Stimulated activated CD8-positive, alpha-beta memory T cell treated with anti-CD3 and anti-CD28 coated beads, Interleukin-15, amount 100 ng/mL, for 1 hour (primary cell): ENCODE data around the gene C18orf63.
"Not testable (repeated sequence)": the region's sequence is repeated elsewhere in the genome, so short reads cannot be mapped to it uniquely, and the experiment has no call there.

Experiments used
- DNase-seq: peaks from one replicate; pipeline ENCODE4 v3.0.0-alpha.2; 2020; ENCODE audit warnings: low read depth

Gene C18orf63

DNA sequence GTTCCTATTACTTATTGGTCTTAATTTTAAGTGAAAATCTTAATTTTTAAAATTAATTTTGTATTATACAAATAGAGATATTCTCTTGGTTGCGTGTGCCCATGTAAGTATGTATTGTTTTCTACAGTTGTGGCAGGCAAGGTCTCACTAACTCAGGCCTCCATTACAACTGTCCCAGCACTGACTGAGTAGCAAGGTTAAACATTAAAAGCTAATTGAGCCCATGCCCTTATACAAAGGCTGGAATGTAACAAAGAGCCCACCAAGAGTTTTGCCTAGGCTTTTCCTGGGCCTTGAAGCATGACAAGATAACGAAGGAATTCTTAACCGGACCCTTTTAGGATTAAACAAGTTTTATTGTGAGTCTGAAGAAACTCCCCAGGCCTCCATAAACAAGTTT, 11.2 kb downstream of the C18orf63 start:
- DNase-seq = not testable (repeated sequence)

DNA sequence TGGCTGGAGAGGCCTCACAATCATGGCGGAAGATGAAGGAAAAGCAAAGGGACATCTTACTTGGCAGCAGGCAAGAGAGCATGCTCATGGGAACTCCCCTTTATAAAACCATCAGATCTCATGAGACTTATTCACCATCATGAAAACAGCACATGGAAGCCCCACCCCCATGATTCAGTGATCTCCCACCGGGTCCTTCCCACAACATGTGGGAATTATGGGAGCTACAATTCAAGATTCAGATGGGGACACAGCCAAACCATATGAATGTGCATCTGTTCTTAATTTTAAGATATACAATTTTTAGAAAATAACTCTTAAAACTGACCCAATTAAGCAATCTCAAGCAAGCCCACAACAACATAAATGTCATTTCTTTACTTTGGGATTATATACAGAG, 12.6 kb downstream of the C18orf63 start:
- no peak for DNase-seq

- DNase-seq = no peak
Measured at GRCh38 chr18:74329688-74330205, 14.1 kb downstream of the C18orf63 start.

DNA sequence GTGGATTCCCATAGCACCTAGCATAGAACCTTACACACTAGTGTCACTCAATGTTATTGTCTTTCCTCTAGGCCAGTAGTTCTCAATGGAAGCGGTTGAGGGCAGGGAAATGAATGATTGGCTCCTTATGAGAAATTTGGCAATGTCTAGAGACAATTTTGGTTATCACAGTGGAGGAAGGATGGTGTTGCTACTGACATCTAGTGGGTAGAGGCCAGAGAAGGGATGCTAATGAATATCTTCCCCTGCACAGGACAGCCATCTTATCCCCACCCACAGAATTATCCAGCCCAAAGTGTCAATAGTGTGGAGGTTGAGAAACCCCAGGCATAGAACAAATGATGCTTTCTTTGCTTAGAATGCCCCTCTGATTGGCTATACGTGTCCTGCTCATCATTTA, 15.8 kb downstream of the C18orf63 start:
- DNase-seq = no peak

DNA sequence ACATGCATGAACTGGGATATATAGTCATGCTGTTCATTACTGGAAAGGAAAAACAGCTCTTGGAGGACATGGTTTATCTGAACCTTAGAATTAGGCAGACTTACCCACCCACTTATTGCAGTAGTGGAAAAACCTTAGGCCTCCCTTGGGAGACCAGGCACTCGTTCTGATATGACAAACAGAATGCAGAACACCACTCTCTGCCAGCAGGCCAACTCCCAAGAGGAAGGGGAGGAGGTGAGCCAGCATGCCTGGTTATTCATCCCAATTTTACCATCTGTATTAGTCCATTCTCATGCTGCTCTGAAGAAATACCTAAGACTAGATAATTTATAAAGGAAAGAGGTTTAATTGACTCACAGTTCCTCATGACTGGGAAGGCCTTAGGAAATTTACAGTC, 17.5 kb downstream of the C18orf63 start:
- no peak for DNase-seq

DNA sequence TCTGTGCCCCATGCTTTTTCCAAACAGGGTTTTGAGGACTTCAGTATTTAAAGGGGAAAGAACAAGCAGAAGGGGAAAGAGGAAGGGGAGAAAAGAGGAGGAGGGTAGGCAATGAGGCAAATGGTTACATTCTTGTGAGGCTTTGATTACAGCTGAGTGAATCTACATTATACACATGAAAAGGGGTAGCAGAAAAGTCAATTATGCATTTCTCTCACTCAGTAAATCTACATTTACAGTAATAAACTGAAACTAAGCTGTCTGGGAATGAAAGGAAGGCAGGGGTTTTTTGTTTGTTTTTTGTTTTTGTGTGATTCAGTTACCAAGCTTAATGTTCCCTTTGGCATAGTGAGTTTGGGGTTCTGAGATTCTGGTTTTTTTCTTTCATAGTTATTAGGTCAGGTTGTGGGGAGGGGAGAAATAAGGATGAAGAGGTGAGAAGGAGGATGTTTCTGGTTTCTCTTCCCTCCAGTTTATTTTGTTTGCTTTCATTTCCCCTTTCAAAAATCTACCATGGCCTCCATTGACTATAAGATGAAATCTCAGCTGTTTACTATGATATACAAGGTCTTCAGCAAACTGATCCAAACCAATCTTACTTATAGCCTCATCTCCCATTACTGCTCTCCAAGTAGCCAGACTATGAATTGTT, 18.7 kb downstream of the C18orf63 start:
- no peak for DNase-seq

- DNase-seq = no peak
Measured at GRCh38 chr18:74336656-74337055, 21.0 kb downstream of the C18orf63 start.

- DNase-seq = no peak
Measured at GRCh38 chr18:74337155-74337911, 21.7 kb downstream of the C18orf63 start.

GRCh38 chr18:74337912-74338309, 22.3 kb downstream of the C18orf63 start:
- DNase-seq = no peak

- DNase-seq = no peak
Measured at GRCh38 chr18:74342416-74343043, 26.9 kb downstream of the C18orf63 start.

DNA sequence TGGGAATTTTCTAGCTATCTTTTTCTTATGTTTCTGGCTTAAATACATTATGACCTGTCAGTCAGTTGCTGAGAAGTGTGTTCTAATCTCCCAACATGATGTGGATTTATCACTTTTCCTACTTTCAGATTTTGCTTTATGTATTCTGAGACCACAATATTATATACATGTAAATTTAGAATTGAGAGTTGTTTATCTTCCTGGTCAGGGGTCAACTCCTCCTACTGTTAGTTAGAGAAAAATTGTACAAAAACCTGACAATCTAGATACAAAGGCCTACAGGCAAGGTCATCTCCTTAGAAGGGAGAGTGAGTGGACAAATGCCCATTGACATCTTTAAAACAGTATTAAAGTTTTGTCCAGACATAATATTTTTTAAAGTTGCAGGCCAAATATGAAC, 30.6 kb downstream of the C18orf63 start:
- no peak for DNase-seq

DNA sequence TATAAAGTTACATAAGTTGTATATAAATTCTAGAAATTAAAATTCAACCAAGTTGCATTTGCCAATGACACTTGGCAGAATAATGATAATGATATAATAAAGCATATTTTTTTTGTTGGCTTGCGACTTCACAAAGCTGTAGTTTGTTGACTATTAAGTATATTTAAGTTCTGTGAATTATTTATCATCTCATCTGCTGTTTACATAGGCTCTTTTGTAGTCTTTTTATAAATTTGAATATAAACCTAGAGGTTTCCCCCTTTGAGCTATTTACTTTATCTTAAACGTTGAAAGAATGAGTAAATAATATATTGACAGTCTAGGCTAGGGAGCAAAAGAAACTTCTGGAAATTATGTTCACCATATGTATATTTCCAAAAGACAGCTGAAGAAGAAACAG, 32.9 kb downstream of the C18orf63 start:
- DNase-seq = no peak

- no peak for DNase-seq
Measured at GRCh38 chr18:74351354-74351753, 35.7 kb downstream of the C18orf63 start.

- peak; percentile 27 for DNase-seq
Measured at GRCh38 chr18:74353169-74353775, 37.6 kb downstream of the C18orf63 start.

DNA sequence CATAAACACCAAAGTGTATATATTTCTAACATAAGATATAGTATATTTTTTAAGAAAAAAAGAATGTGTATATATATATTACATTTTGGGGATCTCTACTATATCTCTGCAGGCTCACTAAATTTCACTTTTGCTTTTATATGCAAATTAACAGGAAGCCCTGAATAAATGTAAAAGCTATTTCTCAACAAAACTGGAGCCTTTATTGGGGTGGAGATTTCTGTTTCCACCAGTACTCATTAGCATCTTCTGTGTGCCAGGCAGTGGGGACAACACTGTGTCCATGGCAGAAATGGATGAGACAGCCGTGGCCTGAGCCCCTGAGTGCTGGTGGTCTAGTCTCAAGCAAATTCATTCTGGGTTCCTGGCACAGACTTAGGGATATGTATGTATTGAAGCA, 41.3 kb downstream of the C18orf63 start:
- DNase-seq = no peak

GRCh38 chr18:74360852-74361655, 45.4 kb downstream of the C18orf63 start:
- no peak for DNase-seq

- DNase-seq = no peak
Measured at GRCh38 chr18:74367905-74368304, 52.3 kb downstream of the C18orf63 start.

DNA sequence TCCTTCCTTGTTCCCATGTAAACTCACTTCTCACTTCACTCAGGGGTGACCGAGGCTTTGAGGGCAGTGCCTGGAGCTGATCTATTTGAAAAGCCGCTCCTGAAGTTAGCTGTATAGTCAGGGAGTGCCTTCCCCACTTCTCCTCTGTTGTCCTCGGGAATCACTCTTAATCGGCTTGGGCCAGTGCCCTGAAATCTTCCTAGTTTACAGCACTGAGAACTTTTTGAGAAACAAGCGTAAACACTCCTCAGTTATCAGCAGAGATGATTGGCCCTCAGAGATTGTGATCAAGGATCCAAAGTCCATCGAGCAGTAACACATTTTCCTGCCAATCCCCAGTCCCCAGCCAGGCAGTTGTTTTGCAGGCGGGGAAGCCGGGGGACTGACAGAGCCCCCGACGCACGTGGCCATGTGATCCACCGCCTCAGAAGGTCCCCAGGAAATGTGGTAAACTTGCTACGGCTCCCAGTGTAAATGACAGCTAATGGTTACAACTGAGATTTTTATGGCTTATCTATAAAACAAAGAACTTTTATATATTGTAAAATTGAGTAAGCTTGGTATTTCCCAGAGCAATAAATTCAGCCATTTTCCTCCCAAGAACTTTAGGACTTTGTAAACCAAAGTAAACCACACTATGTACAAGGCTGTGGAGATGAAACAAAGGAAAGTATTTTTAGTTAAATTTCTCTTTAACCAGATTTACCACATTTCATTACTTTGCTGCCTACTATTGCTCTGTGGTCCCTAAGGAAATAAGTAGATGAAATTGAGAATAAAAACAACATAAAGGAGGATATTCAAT, 53.5 kb downstream of the C18orf63 start:
- DNase-seq = no peak

DNA sequence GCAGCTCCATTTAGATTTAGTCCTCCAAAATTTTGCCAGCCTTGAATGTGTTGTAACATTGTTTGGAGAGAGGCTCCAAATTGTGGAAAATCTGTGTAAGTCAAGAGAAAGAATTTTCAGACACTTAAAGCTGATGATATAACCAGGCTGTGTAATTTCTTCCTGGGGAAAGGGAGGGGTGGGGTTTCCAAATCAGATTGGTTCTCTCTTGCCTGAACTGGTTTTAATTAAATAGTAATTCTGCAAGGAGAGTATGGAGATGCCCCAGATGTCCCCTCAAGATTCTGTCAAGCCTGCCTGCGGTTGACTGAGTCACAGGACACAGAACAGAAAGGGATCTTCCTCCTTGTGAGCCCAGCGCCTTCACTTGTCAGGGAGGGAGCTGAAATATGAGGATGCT, 54.5 kb downstream of the C18orf63 start:
- no peak for DNase-seq

- peak; percentile 9 for DNase-seq
Measured at GRCh38 chr18:74373428-74373827, 57.8 kb downstream of the C18orf63 start.

DNA sequence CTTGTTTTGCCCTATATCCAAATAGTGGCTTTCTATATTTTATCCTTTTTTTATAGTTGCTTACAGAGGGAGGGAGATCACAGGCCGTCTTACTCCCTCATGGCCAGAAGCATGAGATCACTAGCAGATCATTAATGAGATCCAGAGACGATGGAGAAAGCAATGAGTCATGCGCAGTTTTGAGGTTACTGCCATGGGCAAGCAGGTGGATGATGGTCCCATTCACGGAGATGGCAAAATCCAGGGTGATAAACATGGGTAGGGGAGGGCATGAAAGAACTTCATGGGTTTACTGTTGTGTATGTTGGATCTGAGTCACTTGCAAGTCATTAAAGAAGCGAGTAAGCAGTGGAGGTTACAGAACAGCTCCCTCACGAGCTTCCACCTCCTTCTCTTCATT, 60.4 kb downstream of the C18orf63 start:
- DNase-seq = no peak
